Sigmoid colon (tissue), 4 donors: ENCODE results near the gene TXNDC2.

ENCODE experiments used
- CTCF ChIP-seq, 4 experiments: fragments of 450-650 bp in 3 of 4; fragments of 200-600 bp in 1 of 4; IDR thresholded peaks; one replicate each; pipeline ENCODE4 v1.5.1; 2016 to 2019; ENCODE audit warnings: antibody characterized with exemption in 4 of 4, mild to moderate bottlenecking in 3 of 4, moderate library complexity in 2 of 4
- EP300 ChIP-seq, 4 donors: sonication (generic); formaldehyde crosslinking; IDR thresholded peaks; one replicate each; pipeline ENCODE4 v1.6.1; 2017; ENCODE audit warnings: antibody characterized with exemption in 4 of 4
- POLR2A ChIP-seq, 2 donors: fragments of 450-650 bp; IDR thresholded peaks; one replicate each; pipeline ENCODE4 v1.6.1; 2016; ENCODE audit warnings: antibody characterized with exemption in 2 of 2, mild to moderate bottlenecking in 2 of 2, moderate library complexity in 2 of 2
- POLR2AphosphoS5 ChIP-seq, 4 donors: sonication (generic); formaldehyde crosslinking; IDR thresholded peaks; one replicate each; pipeline ENCODE4 v1.6.1; 2017; ENCODE audit warnings: antibody characterized with exemption in 4 of 4

DNA sequence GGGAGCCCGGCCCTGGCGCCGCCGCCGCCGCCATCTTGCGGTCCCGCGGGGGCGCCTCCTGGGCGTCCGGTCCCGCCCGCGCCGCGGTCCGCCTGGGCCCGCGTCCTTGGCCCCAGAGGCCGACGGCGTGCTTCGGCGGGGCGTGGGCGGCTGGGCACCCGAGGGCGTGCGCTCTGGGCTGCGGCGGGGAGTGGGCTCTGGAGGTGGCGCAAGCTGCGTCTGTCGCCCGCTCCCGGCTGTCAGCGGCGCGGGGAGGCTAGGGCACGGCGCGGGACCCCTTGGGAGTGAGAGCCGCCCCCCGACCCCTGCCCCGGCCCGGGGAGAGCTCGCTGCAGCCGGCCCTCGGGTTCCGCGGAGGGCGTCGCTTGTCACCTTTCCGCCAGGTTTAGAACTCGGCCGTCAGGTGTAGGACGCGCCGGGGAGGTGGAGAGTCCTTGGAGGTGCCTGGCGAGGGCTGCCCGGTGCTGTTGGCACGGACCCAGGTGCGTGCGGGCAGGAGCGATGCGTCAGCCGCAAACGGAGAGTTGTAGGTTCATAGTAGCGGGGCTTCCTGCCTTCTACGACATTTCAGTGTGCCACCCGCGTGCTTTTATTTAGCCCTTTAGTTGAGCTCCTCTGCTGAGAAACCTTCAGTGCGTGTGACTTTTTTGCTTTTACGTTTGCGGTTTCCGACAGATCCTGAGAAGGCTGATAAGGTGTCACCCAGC is 29.0 kb downstream of the TXNDC2 start:
- TF ChIP-seq POLR2A (IDR thresholded peaks at IDR 0.05) (no peak), CTCF (IDR thresholded peaks at IDR 0.05) (no peak), EP300 (IDR thresholded peaks at IDR 0.05) (no peak), POLR2AphosphoS5 (IDR thresholded peaks at IDR 0.05) (peak; percentile 25 to 70 (median 64))
